Measurements from ENCODE around the gene SLC35G2.
A peak's percentile ranks its signal among the peaks of the same experiment; 100 is the strongest.
"Not testable (repeated sequence)": the region's sequence is repeated elsewhere in the genome, so short reads cannot be mapped to it uniquely, and the experiment has no call there.

The SLC35G2 gene

DNA sequence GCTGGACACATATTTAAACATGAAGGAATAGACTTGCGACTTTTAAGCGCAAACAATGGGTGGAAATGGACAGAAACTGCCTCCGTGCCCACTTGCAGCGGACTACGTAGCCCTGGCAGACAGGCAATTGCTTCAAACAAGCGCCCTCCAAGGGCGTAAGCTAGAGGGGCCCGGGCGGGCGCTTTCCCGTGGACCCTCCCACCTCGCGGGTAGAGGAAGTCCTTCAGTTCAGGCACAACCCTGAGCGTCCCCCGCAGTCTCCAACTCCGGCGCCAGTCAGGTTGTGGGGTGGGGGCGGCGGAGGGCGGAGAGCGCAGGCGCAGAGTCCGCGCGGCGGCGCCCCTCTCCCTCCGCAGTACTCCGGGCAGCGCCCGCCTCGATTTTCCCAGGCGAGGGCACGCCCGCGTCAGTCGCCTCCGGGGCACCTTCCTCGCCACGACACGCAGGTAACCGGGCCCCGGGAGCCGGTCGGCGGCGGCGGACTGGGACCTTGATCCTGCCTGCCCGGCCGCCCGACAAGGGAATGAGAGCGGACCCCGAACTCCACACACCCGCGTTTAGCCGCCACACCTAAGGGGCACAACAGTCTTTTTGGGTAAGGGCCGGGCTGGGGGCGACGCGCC is at the start of gene SLC35G2:
Gene SLC35G2 (plus strand): TSS at position 358 of the 623 bp plus-strand sequence. CDS start 35,335 bp downstream, outside the sequence.
- DNase-seq: peak; percentile 44

GRCh38 chr3:136772709-136773108 is 46.2 kb upstream of the SLC35G2 start:
- no peak for DNase-seq

DNA sequence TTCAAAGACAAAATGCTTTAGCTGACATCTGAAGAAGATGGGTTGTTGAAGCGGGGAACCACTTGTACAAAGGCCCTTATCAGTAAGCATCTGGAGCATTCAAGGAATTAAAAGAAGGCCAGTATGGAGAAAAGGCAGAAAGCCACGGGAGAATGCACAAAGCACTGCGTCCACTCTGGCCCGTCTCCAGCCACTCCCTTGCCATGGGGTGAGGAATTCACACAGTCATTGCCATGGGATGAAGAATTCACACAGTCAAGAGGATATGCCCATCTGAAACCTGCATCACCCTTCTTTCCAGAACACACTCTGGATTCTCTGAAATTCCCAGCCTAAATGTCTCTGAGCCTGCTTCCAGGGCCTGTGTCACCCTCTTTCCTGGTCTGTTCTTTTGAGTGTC is 40.1 kb upstream of the SLC35G2 start:
- DNase-seq: no peak

DNA sequence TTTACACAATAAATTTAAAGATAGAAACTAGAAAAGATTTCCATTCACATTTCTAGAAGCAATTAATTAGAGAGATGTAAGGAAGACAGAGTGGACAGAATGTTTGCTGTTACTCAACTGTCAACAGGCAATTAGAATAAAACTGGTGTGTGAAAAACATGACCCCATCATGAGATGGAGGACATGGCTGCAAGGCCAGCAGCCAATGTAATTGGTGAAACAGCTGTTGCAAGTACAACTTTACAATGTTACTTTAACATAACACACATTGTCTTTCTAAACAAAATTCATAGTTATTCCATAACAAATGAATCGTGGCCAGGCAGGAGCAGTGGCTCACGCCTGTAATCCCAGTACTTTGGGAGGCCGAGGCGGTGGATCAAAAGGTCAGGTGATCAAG is 38.2 kb upstream of the SLC35G2 start:
- DNase-seq: no peak

DNA sequence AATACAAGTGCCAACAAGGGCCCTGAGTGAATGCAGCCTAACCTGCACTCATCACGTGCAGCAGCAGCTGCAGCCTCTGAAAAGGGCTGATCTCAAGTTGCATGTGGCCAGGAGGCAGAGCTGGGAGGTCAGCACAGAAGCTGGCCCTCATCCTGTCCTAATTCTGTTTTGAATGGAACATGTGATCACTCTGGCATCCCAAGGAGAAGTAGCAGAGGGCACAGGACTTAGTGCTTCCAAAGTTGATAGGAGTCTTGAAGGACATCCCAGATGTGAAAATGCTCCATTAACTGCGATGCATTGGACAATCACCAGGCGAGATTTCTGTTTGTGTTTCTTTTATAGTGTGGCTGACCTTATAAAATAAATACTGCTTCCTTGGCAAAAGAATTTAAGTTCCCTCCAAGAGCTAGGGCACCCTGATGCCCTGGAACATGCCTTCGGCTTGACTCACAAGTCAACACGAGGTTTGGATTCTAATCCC is 35.2 kb upstream of the SLC35G2 start:
- no peak for DNase-seq

DNA sequence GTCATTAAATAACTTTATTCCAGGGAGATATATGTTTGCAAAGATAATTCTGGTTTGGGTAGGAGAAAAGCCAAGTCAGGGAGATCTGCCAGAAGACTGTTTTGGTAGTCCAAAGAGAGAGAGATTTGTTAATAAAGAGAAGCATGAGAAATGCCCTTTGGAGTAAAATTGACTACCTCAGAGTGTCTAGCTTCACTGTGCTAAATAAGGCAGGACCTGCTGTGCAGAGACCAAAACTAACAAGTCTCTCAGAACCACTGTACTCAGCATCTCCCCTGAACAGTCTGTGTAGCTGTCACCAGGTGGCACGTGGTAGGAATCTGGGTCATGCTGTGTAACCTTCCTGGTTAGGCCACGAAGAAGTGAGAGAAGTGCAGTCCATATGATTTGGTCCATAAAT is 31.6 kb upstream of the SLC35G2 start:
- peak; percentile 8 for DNase-seq

DNA sequence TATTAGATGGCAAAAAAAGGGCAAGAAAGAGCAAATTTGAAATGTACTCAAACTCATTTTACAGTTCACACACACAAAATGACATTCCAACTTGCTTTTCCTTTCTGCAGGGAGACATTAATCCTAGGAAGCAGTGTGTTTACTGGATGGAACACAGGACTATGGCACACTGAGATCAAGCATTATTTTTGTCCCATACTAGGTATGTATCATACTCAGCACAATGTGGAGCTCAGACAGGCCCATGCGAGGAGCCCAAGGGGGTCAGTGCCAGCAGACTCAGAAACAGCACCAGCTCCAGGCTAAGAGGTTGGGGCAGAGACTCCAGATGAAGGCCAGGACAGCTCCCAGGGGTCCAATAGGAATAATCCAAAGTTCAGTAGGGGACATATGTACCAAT is 30.8 kb upstream of the SLC35G2 start:
- no peak for DNase-seq

- no peak for DNase-seq
Measured at GRCh38 chr3:136789976-136790375, 28.9 kb upstream of the SLC35G2 start.

- no peak for DNase-seq
Measured at GRCh38 chr3:136790786-136791185, 28.1 kb upstream of the SLC35G2 start.

GRCh38 chr3:136792556-136793330 is 26.2 kb upstream of the SLC35G2 start:
- DNase-seq: no peak

DNA sequence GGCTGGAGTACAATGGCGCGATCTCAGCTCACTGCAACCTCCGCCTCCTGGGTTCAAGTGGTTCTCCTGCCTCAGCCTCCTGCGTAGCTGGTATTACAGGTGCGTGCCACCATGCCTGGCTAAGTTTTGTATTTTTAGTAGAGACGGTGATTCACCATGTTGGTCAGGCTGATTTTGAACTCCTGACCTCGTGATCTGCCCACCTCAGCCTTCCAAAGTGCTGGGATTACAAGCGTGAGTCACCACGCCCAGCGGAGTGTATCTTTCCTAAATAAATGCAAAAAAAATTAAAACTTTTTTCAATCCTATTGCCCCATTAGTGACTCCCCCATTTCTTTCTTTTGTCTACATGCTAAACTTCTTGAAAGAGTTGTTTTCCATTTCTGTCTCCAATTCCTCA is 17.8 kb upstream of the SLC35G2 start:
- not testable (repeated sequence) for DNase-seq

- no peak for DNase-seq
Measured at GRCh38 chr3:136802481-136802996, 16.4 kb upstream of the SLC35G2 start.

DNA sequence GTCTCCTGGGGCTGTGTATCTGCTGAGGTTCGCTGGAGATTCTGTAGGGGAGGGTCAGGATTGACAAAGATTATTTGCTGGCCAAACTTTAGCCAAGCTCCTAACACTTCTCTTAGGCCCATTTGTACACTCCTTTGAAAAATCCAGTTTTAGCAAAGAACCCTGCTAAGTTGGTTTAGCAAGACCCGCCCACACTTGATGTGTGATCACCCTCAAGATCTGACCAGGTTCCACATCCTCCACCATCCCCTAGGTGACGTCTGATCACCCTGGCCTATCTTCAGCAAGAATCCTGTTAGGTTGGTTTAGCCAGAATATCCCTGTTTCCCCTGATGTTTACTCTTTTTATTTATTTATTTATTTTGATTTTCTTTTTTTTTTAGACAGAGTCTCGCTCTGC is 14.8 kb upstream of the SLC35G2 start:
- DNase-seq: no peak

DNA sequence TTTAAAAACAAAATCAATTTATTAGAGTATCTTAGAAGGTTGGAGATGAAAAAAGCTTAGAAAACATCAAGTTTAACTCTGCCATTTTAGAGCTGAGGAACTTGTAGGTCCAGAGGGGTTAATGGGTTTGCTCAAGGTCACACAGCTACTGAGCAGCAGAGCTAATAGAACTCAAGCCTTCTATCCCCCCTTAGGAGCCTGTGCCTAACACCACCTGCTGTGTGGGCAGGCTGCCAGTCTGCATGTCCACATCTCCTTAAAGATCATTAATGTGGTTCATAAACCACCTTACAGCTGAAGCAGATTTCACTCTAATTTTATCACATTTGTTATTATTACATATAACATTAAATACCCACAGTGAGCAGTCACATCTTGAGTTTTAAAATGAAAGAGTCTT is 14.1 kb upstream of the SLC35G2 start:
- peak; percentile 23 for DNase-seq

DNA sequence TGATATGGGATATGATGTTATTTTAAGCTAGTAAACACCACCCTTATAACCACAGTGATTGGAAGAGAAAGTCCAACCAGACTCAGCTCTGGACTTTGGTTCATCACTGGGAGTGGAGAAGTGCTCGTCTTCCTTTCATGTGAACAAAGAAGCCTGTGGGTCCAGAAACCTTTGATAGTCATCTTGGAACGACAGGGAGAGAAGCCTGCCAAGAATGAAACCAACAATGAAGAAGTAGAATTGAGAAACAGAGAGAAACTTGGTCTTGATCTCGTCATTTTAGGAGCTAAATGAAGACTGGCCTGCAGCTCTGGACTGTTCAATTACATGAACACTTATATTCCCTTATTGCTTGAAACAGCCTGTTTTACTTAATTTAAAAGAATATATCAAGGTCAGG is 13.1 kb upstream of the SLC35G2 start:
- DNase-seq: no peak

DNA sequence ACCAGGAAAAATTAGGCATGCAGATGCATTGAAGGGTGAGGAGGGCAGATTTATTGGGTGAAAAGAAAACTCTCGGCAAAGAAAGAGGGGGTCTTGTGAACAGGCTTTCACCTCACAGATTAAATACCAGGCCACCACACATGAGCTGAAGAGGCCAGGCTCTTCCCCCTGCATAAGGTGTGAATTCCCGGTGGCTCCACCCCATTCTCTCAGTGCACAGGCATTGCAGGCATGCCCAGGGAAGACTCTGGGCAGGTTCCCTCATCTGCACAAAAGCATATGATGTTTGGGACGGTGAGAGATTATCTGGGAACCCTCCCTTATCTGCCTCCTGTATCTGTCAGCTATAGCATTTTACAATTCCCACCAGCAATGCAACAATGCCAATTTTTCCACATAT is 7.2 kb upstream of the SLC35G2 start:
- DNase-seq: no peak

DNA sequence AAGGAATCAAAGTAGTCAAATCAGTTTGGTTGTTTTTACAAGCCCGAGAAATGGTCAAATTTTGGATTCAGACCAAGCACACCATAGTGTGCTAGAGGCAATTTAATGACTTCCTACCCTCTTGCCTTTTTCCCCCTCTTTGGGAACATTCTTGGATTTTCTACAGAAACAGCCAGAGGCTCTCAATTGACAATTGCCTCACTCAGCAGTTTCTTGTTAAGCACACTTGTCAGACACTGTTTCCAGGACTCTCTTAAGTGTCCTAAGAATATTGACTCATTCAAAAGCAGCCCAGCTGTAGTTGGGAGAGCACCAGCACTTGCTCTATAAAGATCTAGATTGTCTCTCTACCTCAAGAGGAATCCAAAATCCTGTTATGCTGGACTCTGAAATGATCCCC is 1.5 kb upstream of the SLC35G2 start:
- DNase-seq: no peak

DNA sequence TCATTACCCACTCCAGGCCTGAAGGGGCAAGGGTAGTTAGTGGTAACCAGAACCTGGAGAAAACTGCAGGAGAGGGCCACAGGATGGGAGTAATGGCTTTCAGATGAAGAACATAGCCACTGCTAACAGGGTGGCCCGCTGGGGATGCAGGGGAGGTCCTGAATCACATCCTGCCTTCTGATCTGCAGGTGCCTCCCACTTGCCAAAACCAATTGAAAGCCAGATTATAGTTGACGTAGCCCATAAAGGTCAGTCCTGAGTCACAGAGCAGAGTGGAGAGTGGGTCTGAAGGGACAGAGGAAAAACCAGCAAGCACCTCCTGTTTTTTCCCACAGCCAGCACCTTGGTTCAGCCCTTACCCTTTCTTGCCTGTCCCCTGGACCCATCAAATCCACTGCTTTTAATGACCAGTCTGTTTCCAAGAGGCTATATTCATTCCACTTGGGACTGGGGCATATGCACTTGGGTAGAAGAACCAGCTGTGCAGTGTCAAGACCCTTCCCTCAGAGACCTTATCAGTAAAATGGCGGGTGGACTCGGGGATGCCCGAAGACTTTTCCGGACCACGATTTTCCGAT is 646 bp upstream of the SLC35G2 start:
- DNase-seq: no peak

DNA sequence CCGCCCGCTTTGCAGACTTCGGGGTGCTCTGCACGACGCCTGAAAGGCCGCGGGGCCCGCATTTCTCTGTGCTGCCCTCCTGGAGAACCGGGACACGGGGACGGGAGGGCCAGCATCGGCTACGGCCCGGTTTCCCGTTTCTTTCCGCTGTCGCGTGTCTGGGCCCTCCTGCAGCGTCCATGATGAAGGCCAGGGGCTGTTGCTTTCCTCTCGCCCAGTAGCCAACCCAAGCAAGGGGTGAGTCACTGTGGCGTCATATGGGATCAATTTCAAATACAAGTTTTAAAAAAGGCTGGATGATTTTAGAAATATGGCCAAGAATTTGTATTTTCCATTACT is 435 bp downstream of the SLC35G2 start:
- DNase-seq: no peak

GRCh38 chr3:136819731-136820679 is 1.1 kb downstream of the SLC35G2 start:
- DNase-seq: peak; percentile 56

DNA sequence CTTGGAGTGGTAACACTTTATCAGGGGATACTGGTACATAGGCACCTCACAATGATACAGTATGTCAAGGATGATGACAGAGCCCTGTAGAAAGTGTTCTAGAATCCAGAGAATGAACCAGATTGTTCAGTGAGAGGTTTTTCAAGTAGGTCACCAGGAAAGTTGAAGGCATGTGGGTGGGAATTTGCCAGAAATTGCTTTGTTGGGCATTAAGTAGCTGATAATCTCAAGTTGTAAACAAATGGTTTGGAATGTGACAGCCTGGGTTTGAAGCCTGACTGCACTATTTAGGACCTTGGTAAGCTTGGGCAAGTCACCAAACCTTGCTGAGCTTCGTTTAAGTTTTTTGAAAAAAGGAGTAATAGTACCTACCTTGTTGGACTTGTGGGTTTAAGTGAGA is 12.5 kb downstream of the SLC35G2 start:
- no peak for DNase-seq

- no peak for DNase-seq
Measured at GRCh38 chr3:136835089-136835812, 16.3 kb downstream of the SLC35G2 start.
